NK-92 treated with Interleukin-12 subunit alpha and Interleukin-12 subunit beta, amount 100 ng/mL, for 24 hours (cell line): Measurements from ENCODE around the gene PAK1.

Source experiments
- DNase-seq: peaks from one replicate; lab custom pipeline; 2025; lab: John Stamatoyannopoulos, UW

PAK1 gene

DNA sequence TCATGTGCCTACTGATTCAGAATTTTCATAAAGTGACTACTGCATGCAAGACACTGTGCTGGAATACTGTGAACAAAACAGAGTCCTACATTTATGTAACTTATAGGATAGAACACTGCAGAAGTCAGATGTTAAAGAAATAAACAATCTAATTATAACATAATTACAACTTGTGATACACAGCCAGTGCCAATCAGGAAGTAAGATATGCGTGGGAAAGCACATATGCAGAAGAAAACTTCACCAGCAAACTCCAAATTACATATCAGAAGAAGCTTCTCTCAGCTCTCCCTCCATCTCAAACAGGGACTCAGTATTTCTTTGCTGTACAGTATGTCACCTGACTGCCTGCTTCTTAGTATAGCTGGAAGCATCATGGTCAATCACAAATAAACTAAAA is 37.4 kb downstream of the PAK1 start:
- DNase-seq, result no peak

DNA sequence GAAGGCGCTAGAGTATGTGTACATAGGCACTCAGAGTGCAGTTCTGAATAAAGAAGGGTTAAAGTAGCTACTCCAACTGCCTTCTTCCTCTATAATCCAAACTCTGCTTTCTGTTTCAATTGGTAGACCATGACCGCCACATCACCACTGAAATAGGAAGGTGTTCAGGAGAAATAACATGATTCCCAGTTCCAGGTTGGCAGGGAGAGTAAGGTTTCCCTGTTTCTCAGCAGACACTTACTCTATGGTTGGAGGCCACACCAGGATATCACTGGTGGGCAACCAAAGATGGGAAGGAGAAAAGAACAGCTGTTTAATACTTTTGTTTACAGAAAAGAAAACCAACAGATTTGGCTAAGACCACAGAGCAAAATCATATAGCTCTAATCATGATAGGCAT is 37.9 kb downstream of the PAK1 start:
- no peak for DNase-seq

DNA sequence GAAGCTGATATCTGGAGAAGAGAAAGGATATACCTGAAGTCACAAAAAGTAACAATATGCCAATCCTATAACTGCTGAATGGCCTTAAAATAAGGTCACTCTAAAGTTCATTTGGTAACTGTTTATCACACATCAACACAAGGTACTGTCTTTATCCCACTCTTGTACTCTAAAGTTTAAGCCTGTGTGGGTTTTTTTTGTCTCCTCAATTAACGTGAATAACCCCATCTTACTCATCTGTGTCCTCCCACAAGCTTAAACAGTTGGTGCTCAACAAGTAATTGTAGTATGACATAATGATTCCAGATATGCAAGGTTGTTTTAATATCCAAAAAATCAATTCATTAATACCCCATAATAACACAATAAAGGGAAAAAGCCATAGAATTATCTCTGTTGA is 42.1 kb downstream of the PAK1 start:
- DNase-seq, result no peak

GRCh38 chr11:77428598-77428997 is 45.3 kb downstream of the PAK1 start:
- DNase-seq, result no peak

DNA sequence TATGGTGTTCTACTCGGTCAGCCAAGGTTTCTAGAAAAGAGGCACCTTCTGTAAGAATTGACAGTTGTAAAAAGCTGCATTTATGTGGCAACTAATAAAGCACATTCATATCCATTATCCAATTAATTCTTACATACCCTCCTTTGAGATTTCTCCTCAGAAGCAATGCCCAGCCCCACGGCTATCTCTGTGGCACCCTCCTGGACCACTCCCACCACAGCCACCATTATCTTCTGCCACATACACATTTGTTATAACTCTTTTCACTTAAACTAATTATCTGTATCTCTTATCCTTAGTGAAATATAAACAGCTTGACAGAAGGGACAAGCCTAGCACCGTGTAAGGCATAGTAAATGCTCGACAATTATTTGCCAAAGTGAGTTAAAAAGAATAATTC is 48.5 kb downstream of the PAK1 start:
- DNase-seq, result no peak

- DNase-seq, result no peak
Measured at GRCh38 chr11:77424644-77425043, 49.2 kb downstream of the PAK1 start.

- no peak for DNase-seq
Measured at GRCh38 chr11:77423624-77424023, 50.3 kb downstream of the PAK1 start.

GRCh38 chr11:77422687-77423086 is 51.2 kb downstream of the PAK1 start:
- DNase-seq, result no peak

- DNase-seq, result no peak
Measured at GRCh38 chr11:77421041-77421723, 52.7 kb downstream of the PAK1 start.

DNA sequence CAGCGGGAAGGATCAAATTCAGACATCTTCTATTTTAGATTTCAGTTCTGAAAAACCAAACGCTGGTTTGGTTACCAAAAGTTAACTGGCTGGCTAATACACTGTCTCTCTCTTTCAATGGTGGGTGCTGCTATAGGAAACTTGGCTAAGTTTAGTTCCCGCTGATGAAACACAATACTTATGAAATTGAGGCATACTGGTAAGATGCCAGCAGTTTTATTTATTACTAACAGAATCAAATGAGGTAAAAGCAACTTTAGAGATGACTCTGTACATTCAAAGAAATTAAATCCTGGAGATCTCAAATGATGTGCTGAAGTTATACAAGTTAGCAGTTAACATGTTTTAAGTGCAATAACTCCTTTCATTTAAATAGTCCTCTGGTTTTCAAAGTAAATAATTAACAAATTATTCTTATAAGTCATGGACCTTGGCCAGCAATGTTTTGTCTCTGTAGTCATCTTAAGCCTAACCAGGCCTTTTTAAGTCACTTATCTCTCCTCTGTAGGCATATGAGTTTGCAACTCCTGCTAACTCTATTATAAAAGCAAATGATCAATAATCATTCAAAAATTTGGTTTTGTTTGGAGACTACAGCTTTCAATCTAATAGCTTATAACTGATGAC is 54.8 kb downstream of the PAK1 start:
- DNase-seq, result no peak

DNA sequence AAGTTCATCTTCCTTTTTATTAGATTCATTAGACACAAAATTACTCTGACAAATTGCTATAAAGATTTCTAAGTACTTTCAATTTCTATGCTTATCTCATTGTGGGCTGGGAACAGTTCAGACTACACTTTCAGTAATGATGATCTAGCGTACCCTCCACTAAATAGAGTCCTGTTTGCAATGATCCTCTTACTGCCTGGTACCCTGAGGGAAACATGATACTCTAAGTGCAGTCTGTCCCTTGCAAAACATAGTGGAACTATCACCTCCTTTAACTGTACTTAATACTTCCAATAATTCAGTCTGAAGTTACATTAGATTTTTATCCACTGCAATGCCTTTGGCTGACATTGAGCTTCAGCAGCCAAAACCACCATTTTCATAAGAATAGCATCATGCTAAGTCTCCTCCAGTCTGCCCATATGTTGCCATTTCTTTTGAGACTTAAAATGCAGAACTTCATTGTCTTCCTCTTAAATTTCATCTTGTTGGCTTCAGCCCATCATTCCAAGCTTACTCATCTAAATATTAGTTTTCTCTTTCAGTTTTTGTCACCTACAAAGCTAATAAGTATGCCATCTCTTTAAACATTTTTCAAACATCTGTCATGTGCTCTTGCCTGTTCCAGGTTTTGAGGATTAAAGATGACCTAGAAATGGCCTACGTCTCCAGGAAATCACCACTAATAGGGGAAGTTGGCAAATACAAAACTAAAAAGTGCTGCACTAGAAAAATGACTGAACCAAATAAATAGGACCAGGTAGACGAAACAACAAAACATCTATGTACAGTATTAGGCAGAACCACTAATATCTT is 55.5 kb downstream of the PAK1 start:
- no peak for DNase-seq

GRCh38 chr11:77416357-77416756 is 57.5 kb downstream of the PAK1 start:
- no peak for DNase-seq

DNA sequence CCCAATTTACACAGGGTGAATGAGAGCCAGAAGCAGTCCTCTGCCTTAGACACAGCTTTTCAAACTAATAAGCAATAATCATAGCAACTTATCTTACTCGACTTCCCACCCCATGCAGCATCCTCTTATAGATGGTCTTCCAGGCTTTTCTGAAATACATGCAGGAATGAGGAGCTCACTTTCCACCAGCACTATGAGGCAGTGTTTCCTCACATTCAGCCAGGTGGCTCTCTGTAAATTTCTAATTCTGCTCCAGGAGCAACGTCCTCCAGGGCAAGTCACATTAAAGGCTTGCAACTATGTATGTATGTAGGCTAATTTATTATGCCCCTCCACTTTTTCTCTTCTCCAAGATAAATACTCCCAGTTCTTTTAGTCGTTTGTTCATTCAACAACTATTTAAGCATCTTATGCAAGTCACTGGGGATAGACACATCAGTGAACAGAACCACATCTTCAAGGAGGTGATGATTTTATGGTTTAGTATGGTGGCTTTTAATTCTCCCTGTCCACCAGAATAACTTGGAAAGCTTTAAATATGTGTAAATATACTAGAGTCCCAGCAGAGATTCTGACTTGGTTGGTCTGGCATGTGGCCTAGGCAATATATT is 59.9 kb downstream of the PAK1 start:
- no peak for DNase-seq

DNA sequence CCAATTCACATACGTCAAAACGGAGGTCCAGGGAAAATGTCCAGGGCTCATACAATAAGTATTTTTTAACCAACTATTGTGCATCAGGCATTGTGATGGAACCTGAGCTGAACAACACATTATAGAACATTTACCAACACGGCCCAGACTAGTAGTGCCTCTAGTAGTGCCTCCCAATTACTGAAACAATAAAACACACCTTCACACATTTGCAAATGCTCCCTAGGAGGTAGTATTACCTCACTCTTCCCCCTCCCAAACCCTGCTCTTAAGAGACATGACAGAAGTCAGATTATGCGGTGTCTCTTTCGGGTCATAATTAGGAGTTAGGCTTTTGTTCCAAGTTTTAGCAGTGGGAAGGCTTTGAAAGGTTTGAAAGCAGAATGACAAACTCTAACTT is 61.1 kb downstream of the PAK1 start:
- DNase-seq, result no peak

DNA sequence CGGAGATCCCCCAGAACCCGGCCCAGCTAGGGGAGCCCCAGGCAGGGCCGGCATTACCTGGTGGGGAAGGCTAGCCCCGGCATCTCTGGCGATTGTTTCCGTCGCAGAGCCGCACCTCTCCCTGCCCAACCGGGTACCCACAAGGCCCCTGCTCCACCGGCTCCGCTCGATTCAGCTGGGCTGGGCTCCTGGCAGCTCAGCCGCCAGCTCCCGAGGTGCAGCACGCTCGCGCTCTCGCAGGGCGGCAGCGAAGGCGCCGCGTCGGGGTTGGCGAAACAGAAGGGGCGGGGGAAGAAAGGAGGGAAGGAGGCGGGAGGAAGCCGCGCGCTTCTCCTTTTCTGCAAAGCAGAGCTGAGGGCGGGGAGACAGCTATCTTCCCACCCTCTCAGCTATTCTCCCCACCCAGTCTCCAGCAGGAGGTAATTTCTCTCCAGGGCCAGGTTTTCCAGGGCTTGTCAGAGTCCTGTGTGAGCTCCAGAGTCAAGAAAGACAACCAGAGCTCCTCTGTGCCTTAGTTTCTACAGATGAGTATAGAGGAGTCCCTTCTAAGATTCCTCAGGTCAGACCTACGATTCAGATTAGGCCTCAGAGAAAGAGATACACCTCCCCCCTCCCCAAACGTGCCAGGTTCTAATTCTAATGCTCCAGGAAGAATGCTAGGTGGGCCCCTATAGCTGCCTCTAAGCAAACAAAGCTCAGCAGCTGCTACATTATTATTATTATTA is 62.0 kb downstream of the PAK1 start:
- no peak for DNase-seq

DNA sequence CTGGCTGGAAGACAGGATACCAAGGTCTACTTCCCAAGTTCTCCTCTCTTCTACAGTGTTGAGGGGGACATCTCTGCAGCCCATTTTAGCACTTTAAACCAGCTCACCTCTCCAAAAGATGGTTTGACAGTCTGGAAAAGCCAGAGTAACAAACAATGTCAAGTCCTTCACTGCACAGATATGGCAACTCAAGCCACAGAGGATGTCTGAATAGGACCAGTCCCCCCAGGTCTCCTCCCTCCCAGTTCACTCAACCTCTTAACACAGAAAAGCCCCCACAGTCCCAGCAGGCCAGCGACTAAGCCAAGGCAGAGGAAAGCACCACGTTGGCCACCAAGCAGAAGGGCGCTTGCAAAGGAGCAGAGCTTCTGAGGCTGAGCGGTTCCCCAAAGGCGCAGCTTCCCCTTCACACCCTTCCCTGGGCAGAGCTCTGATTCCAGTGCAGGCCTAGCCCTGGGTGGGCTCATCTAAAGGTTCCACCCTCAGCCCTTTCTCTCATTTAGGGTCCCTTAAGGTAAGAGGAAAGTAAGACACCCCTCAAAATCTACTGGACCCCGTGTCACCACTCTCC is 62.7 kb downstream of the PAK1 start:
- no peak for DNase-seq

GRCh38 chr11:77410076-77410827 is 63.6 kb downstream of the PAK1 start:
- DNase-seq, result no peak

- no peak for DNase-seq
Measured at GRCh38 chr11:77409046-77409445, 64.8 kb downstream of the PAK1 start.

DNA sequence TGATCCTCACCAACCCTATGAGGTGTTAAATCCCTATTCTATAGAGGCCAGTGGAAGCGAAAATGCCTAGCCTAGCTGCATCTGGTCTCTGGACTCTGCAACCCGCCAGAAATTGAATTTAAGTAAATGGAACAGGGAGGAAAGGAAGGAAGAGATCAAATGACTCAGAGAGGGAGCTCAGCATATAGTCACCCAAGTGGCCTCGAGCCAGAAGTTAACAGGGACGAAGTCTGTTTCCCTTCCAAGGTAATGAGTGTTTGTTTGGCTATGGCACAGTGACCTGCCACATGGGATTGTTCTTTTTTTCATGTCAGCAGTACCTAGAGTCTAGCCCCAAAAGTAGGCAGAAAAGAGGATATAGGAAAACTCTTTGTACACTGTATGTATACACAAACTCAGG is 66.3 kb downstream of the PAK1 start:
- no peak for DNase-seq

DNA sequence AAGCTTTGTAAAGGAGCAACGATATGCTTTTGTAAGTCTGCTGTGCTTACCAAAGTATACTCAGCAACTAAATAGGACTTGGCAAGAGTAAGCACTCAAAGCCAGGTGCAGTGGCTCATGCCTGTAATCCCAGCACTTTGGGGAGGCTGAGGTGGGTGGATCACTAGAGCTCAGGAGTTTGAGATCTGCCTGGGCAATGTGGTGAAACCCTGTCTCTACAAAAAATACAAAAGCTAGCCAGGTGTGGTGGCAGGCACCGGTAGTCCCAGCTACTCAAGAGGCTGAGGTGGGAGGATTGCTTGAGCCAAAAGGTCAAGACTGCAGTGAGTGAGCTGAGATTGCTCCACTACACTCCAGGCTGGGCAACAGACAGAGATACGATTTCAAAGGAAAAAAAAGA is 67.5 kb downstream of the PAK1 start:
- no peak for DNase-seq

- DNase-seq, result no peak
Measured at GRCh38 chr11:77403211-77403610, 70.7 kb downstream of the PAK1 start.
